ENCODE results near the gene C8B.

C8B gene

GRCh38 chr1:56933606-56934005 is 32.2 kb downstream of the C8B start:
- Histone ChIP-seq H3K9me3 (ENCODE audit: control insufficient read depth, low read length) (no peaks in the 10 kb centered on the region), H3K27ac (ENCODE audit: insufficient read depth, low read depth, low read length, poor library complexity, severe bottlenecking) (no peak overlapping the region), H3K4me1 (ENCODE audit: control insufficient read depth, insufficient read depth, low read length) (peaks cover 6% of the 10 kb centered on the region), H3K4me3 (ENCODE audit: insufficient read depth, low read depth, low read length) (no peak overlapping the region), H3K36me3 (ENCODE audit: control insufficient read depth, insufficient read depth, low read length) (no peaks in the 10 kb centered on the region), H3K27me3 (ENCODE audit: control insufficient read depth, insufficient read depth, low read length, poor library complexity, severe bottlenecking) (no peaks in the 10 kb centered on the region)
- WGBS, 2 experiments, result 85 to 94% methylated on average over 2 of the region's 2 CpGs

GRCh38 chr1:56933161-56933560 is 32.7 kb downstream of the C8B start:
- no peaks in the 10 kb centered on the region for H3K9me3 ChIP-seq (ENCODE audit: control insufficient read depth, low read length)
- 89 to 90% methylated on average over 2 of the region's 2 CpGs for WGBS, 2 experiments
- no peak overlapping the region for H3K4me3 ChIP-seq (ENCODE audit: insufficient read depth, low read depth, low read length)
- H3K27ac ChIP-seq (ENCODE audit: insufficient read depth, low read depth, low read length, poor library complexity, severe bottlenecking), result no peak overlapping the region
- H3K27me3 ChIP-seq (ENCODE audit: control insufficient read depth, insufficient read depth, low read length, poor library complexity, severe bottlenecking), result no peaks in the 10 kb centered on the region
- H3K4me1 ChIP-seq (ENCODE audit: control insufficient read depth, insufficient read depth, low read length), result peaks cover 6% of the 10 kb centered on the region
- H3K36me3 ChIP-seq (ENCODE audit: control insufficient read depth, insufficient read depth, low read length), result no peaks in the 10 kb centered on the region

GRCh38 chr1:56931686-56932085 is 34.1 kb downstream of the C8B start:
- Histone ChIP-seq H3K27me3 (ENCODE audit: control insufficient read depth, insufficient read depth, low read length, poor library complexity, severe bottlenecking) (no peaks in the 10 kb centered on the region), H3K9me3 (ENCODE audit: control insufficient read depth, low read length) (no peaks in the 10 kb centered on the region), H3K4me1 (ENCODE audit: control insufficient read depth, insufficient read depth, low read length) (peaks cover 6% of the 10 kb centered on the region), H3K27ac (ENCODE audit: insufficient read depth, low read depth, low read length, poor library complexity, severe bottlenecking) (no peak overlapping the region), H3K4me3 (ENCODE audit: insufficient read depth, low read depth, low read length) (no peak overlapping the region), H3K36me3 (ENCODE audit: control insufficient read depth, insufficient read depth, low read length) (no peaks in the 10 kb centered on the region)
- 80 to 82% methylated on average over 3 of the region's 3 CpGs for WGBS, 2 experiments

- 53 to 68% methylated on average over 3 of the region's 3 CpGs for WGBS, 2 experiments
- H3K27me3 ChIP-seq (ENCODE audit: control insufficient read depth, insufficient read depth, low read length, poor library complexity, severe bottlenecking), result no peaks in the 10 kb centered on the region
- H3K9me3 ChIP-seq (ENCODE audit: control insufficient read depth, low read length), result no peaks in the 10 kb centered on the region
- H3K36me3 ChIP-seq (ENCODE audit: control insufficient read depth, insufficient read depth, low read length), result no peaks in the 10 kb centered on the region
- H3K4me1 ChIP-seq (ENCODE audit: control insufficient read depth, insufficient read depth, low read length), result peaks cover 6% of the 10 kb centered on the region
- no peak overlapping the region for H3K4me3 ChIP-seq (ENCODE audit: insufficient read depth, low read depth, low read length)
- H3K27ac ChIP-seq (ENCODE audit: insufficient read depth, low read depth, low read length, poor library complexity, severe bottlenecking), result no peak overlapping the region
These were observed 34.6 kb downstream of the C8B start for GRCh38 chr1:56931211-56931610.

- Histone ChIP-seq H3K27ac (ENCODE audit: insufficient read depth, low read depth, low read length, poor library complexity, severe bottlenecking) (no peak overlapping the region), H3K27me3 (ENCODE audit: control insufficient read depth, insufficient read depth, low read length, poor library complexity, severe bottlenecking) (no peaks in the 10 kb centered on the region), H3K4me3 (ENCODE audit: insufficient read depth, low read depth, low read length) (no peak overlapping the region), H3K9me3 (ENCODE audit: control insufficient read depth, low read length) (no peaks in the 10 kb centered on the region), H3K4me1 (ENCODE audit: control insufficient read depth, insufficient read depth, low read length) (peaks cover 2% of the 10 kb centered on the region), H3K36me3 (ENCODE audit: control insufficient read depth, insufficient read depth, low read length) (no peaks in the 10 kb centered on the region)
- WGBS, 2 experiments, result 88 to 95% methylated on average over 2 of the region's 2 CpGs
These were observed 36.3 kb downstream of the C8B start for GRCh38 chr1:56929492-56929891.

- H3K9me3 ChIP-seq (ENCODE audit: control insufficient read depth, low read length), result no peaks in the 10 kb centered on the region
- H3K27ac ChIP-seq (ENCODE audit: insufficient read depth, low read depth, low read length, poor library complexity, severe bottlenecking), result no peak overlapping the region
- H3K4me3 ChIP-seq (ENCODE audit: insufficient read depth, low read depth, low read length), result no peak overlapping the region
- no peaks in the 10 kb centered on the region for H3K36me3 ChIP-seq (ENCODE audit: control insufficient read depth, insufficient read depth, low read length)
- WGBS, 2 experiments, result 87 to 96% methylated on average over 3 of the region's 3 CpGs
- H3K4me1 ChIP-seq (ENCODE audit: control insufficient read depth, insufficient read depth, low read length), result peaks cover 2% of the 10 kb centered on the region
- no peaks in the 10 kb centered on the region for H3K27me3 ChIP-seq (ENCODE audit: control insufficient read depth, insufficient read depth, low read length, poor library complexity, severe bottlenecking)
These were observed 37.8 kb downstream of the C8B start for GRCh38 chr1:56927986-56928385.

- Histone ChIP-seq H3K27ac (ENCODE audit: insufficient read depth, low read depth, low read length, poor library complexity, severe bottlenecking) (no peak overlapping the region), H3K4me1 (ENCODE audit: control insufficient read depth, insufficient read depth, low read length) (peaks cover 2% of the 10 kb centered on the region), H3K4me3 (ENCODE audit: insufficient read depth, low read depth, low read length) (no peak overlapping the region), H3K36me3 (ENCODE audit: control insufficient read depth, insufficient read depth, low read length) (no peaks in the 10 kb centered on the region), H3K27me3 (ENCODE audit: control insufficient read depth, insufficient read depth, low read length, poor library complexity, severe bottlenecking) (no peaks in the 10 kb centered on the region), H3K9me3 (ENCODE audit: control insufficient read depth, low read length) (no peaks in the 10 kb centered on the region)
- WGBS, 2 experiments, result 88 to 96% methylated on average over 4 of the region's 4 CpGs
These were observed 38.6 kb downstream of the C8B start for GRCh38 chr1:56927171-56927570.

- Histone ChIP-seq H3K4me1 (ENCODE audit: control insufficient read depth, insufficient read depth, low read length) (peaks cover 9% of the 10 kb centered on the region), H3K36me3 (ENCODE audit: control insufficient read depth, insufficient read depth, low read length) (no peaks in the 10 kb centered on the region), H3K4me3 (ENCODE audit: insufficient read depth, low read depth, low read length) (no peak overlapping the region), H3K9me3 (ENCODE audit: control insufficient read depth, low read length) (no peaks in the 10 kb centered on the region), H3K27ac (ENCODE audit: insufficient read depth, low read depth, low read length, poor library complexity, severe bottlenecking) (no peak overlapping the region), H3K27me3 (ENCODE audit: control insufficient read depth, insufficient read depth, low read length, poor library complexity, severe bottlenecking) (no peaks in the 10 kb centered on the region)
These were observed 40.6 kb downstream of the C8B start for GRCh38 chr1:56925193-56925592.

- Histone ChIP-seq H3K4me1 (ENCODE audit: control insufficient read depth, insufficient read depth, low read length) (peaks cover 9% of the 10 kb centered on the region), H3K36me3 (ENCODE audit: control insufficient read depth, insufficient read depth, low read length) (no peaks in the 10 kb centered on the region), H3K27ac (ENCODE audit: insufficient read depth, low read depth, low read length, poor library complexity, severe bottlenecking) (no peak overlapping the region), H3K27me3 (ENCODE audit: control insufficient read depth, insufficient read depth, low read length, poor library complexity, severe bottlenecking) (no peaks in the 10 kb centered on the region), H3K4me3 (ENCODE audit: insufficient read depth, low read depth, low read length) (no peak overlapping the region), H3K9me3 (ENCODE audit: control insufficient read depth, low read length) (no peaks in the 10 kb centered on the region)
- 91 to 95% methylated on average over 5 of the region's 5 CpGs for WGBS, 2 experiments
These were observed 41.7 kb downstream of the C8B start for GRCh38 chr1:56924116-56924515.

- H3K4me3 ChIP-seq (ENCODE audit: insufficient read depth, low read depth, low read length), result no peak overlapping the region
- H3K27me3 ChIP-seq (ENCODE audit: control insufficient read depth, insufficient read depth, low read length, poor library complexity, severe bottlenecking), result no peaks in the 10 kb centered on the region
- H3K4me1 ChIP-seq (ENCODE audit: control insufficient read depth, insufficient read depth, low read length), result peaks cover 9% of the 10 kb centered on the region
- no peaks in the 10 kb centered on the region for H3K9me3 ChIP-seq (ENCODE audit: control insufficient read depth, low read length)
- H3K27ac ChIP-seq (ENCODE audit: insufficient read depth, low read depth, low read length, poor library complexity, severe bottlenecking), result no peak overlapping the region
- 93 to 95% methylated on average over 3 of the region's 3 CpGs for WGBS, 2 experiments
- no peaks in the 10 kb centered on the region for H3K36me3 ChIP-seq (ENCODE audit: control insufficient read depth, insufficient read depth, low read length)
These were observed 42.6 kb downstream of the C8B start for GRCh38 chr1:56923201-56923600.

- Histone ChIP-seq H3K4me3 (ENCODE audit: insufficient read depth, low read depth, low read length) (no peak overlapping the region), H3K9me3 (ENCODE audit: control insufficient read depth, low read length) (no peaks in the 10 kb centered on the region), H3K27ac (ENCODE audit: insufficient read depth, low read depth, low read length, poor library complexity, severe bottlenecking) (no peak overlapping the region), H3K27me3 (ENCODE audit: control insufficient read depth, insufficient read depth, low read length, poor library complexity, severe bottlenecking) (no peaks in the 10 kb centered on the region), H3K4me1 (ENCODE audit: control insufficient read depth, insufficient read depth, low read length) (peaks cover 12% of the 10 kb centered on the region), H3K36me3 (ENCODE audit: control insufficient read depth, insufficient read depth, low read length) (no peaks in the 10 kb centered on the region)
- 100% methylated on average over 1 of the region's 1 CpG; no CpG with 5 or more reads in 1 of the 2 experiments for WGBS, 2 experiments
These were observed 43.3 kb downstream of the C8B start for GRCh38 chr1:56922507-56922906.

Data from ectodermal cell (in vitro differentiated cells).